Left hindlimb (tissue), 1 donor: Measurements from ENCODE around the gene ERCC6L2.

ENCODE experiments used
- DNase-seq: peaks from one replicate; pipeline ENCODE4 v3.0.0-alpha.2; 2018

The ERCC6L2 gene

DNA sequence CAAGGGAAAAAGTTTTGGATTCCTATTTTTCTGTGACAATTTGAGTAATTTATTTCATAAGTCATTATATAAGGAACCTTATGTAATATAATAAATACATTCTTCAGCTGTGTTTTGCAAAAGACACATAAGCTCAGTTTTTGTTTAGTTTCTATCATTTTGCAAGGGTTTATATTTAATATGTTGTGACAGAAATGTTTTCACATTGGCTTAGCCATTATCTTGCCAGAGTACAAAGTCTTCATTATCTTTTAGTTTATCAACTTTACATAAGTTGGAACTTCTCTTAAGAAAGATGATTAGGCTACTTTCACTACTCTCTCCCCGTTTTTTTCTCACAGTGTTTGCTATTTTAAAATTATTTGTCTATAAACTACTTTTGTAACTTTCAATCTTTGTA is 54.8 kb downstream of the ERCC6L2 start:
- DNase-seq: no peak

DNA sequence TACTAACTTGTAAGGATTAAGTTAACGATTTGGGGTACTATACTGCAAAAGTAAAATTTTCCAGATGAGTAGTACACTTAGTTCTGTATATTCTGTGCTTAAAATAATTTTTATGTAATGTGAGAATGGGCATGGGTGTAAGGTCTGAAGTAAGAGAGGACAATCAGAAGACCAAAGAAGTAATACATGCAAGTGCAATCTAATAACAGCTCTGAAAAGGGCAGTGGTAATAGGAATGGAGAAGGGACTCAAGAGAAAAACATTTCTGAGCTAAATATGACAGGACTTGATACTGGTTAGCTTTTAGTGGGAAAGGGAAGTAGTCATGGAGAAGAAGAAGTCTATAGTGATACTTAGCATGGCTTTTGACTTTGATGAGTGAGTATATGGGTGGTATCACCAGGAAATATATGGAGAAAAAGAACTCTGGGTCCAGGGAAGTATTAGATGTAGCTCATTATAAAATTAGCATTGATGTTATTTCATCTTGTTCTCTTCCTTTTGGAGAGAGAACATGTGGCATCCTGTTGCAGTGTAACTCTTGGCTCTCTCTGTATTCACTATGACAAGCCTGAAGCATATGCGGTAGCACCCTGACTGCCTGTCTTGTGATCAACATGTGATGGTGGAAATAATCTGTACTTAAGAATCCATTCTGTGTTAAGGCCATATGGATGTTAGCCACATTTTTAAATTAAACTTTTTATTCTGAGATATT is 60.5 kb downstream of the ERCC6L2 start:
- DNase-seq: no peak

DNA sequence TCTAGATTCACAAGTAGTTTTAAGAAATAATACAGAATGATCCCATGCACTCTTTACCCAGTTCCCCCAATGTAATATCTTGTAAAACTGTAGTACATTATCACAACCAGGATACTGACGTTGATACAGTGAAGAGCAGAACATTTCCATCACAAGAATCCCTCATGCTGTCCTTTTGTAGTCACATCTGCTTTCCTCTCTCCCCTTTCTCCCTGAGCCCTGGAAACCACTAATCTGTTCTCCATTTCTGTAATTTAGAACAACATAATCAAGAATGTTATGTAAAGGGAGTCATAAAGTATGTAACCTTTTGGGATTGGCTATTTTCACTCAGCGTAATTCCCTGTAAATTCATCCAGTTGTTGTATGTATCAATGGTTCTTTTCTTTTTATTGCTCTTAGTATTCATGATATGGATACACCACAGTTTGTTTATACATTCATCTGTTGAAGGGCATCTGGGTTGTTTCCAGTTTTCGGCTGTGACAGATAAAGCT is 61.1 kb downstream of the ERCC6L2 start:
- no peak for DNase-seq

DNA sequence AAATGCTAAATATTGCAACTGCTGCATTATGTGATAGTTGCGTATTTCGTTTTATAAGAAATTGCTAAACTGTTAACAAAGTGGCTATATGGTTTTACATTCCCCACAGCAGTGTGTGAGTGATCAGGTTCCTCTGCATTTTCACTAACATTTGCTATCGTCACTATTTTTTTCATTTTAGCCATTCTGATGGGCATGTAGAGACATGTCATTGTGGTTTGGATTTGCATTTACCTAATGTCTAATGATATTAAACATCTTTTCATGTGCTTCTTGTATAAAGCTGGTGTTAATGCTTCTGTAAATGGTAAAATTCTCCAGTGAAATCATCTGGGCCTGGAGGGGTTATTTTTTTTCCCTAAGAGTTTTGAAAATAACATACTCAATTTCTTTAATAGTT is 61.6 kb downstream of the ERCC6L2 start:
- DNase-seq: no peak

DNA sequence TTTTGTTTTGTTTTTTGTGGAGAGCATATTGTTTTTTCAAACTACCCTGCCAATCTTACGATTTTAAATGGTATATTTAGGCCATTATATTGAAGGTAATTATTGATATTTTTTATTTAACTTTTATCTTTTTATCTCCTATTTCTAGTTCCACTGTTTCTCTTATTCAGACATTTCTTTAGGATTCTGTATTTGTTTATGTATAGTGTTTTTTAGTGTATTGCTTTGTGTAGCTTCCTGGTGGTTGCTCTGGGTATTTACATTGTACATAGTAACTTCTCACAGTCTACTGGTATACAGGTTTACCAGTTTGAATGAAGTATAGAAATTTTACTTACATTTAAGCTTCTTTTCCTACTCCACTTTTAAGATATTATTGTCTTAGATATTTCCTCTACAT is 63.2 kb downstream of the ERCC6L2 start:
- DNase-seq: no peak

DNA sequence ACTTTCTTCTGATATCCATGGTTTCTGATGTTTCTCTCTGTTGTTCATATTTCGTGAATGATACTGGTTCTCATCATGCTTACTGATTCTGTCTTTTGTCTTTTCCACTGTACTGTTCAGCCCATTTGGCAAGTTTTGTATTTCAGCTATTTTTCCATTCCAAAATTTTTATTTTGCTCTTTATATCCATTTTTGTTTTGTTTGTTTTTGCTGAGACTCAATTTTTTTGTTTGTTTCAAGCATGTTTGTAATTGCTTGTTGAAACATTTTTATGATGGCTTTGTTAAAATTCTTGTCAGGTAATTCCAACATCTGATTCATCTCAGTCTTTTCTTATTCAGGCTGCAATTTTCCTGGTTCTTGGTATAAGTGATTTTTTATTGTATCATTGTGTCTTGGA is 64.0 kb downstream of the ERCC6L2 start:
- no peak for DNase-seq

DNA sequence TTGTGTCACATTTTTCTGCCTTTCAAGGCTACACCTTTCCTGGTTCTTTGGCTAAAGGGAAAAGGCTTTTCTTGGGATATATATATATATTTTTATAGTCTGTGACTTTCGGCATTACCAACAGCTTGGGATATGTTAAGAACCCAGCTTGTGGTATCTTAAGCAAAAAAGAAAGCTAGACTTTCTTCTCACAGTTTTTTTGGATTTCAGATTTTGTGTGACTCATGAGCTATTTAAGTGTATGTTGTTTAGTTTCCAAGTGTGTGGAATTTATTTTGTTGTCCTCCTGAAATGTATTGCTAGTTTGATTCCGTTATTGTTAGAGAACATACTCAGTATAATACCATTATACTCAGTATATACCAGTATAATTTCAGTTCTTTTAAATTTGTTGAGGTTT is 64.8 kb downstream of the ERCC6L2 start:
- no peak for DNase-seq

DNA sequence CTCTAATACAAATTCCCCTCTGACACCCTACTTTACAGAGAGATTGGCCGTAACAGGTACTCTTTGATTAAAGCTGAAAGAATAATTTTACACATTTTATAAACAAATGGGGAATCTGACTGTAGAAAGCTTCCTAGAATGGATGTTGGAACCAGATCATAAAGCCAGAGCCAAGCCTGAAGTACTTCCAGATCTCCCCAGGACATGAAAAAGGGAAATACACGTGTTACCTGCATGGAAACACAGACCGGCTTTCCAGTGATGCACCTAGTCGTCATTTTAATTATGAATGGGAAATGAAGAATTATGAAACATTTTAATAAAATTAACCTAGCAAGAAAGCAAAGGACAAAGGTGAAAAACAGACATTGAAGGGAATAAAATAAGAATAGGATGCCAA is 66.5 kb downstream of the ERCC6L2 start:
- no peak for DNase-seq

DNA sequence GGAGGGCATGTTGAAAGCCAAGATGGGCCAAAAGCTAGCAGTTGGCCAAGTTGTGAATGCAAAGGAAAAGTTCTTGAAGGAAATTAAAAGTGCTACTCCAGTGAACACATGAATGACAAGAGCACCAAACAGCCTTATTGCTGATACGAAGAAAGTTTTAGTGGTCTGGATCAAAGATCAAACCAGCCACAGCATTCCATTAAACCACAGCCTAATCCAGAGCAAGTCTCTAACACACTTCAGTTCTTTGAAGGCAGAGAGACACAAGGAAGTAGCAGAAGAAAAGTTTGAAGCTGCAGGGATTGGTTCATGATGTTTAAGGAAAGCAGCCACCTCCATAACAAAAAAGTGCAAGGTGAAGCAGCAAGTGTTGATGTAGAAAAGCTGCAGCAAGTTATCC is 71.6 kb downstream of the ERCC6L2 start:
- no peak for DNase-seq

DNA sequence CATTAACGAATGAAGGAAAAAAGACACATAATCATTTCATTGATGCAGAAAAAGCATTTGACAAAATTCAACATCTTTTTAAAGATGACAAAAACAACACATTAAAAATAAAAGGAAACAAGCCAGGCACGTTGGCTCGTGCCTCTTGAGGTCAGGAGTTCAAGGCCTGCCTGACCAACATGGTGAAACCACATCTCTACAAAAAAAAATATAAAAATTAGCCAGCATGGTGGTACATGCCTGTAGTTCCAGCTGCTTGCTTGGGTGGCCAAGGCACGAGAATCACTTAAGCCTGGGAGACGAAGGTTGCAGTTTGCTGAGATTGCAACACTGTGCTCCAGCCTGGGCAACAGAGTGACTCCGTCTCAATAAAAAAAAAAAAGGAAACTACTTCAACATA is 77.0 kb downstream of the ERCC6L2 start:
- no peak for DNase-seq

DNA sequence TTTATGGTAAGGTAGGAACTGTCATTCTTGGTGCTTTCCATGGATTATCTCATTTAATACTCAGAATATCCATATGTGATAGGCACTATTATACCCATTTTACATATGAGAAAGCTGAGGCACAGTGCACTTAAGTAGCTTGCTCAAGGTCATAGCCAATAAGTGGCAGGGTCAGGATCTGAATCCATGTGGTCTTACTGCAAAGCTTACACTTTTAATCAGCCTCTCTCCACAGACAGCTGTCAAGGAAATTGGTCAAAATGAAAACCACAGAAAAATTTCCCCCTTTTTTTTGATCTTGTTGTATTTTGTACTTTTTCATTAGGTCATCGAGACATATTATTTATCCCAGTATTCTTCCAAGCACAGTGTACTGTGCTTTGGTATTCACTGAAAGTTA is 78.5 kb downstream of the ERCC6L2 start:
- no peak for DNase-seq

DNA sequence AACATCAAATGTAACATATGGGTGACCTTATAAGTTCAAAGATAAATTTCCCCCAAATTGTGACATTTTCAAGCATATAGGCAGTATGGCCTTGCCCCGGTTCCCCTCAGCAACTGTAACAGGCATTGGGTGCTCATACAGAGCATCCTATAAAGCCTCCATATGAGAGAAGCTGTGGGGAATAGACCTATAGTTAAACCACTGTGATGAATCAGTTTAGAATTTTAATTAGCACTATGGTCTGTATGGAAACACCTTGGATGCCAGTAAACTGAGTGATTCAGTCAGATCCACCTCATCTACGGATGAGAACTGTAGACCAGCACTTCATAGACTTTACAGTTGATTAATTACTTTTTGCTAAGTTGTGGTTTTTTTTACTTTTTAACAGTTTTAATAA is 79.4 kb downstream of the ERCC6L2 start:
- DNase-seq: no peak

DNA sequence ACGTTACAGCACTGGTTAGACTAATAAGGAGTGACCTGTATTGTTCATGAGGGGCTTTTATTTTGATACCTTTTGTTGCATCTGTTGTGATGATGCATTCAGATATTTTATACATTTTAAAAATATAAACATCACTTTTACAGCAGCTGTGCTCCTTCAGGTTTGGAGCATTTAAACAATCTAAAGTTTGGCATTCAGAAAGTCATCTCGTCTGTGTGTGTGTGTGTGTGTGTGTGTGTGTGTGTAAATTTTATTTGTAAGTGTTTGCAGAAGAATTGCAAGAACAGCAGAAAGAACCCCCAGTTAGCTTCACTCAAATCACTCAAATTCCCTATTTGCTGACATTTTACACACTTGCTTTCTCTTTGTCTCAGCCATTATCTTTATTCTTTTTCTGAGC is 87.4 kb downstream of the ERCC6L2 start:
- no peak for DNase-seq

DNA sequence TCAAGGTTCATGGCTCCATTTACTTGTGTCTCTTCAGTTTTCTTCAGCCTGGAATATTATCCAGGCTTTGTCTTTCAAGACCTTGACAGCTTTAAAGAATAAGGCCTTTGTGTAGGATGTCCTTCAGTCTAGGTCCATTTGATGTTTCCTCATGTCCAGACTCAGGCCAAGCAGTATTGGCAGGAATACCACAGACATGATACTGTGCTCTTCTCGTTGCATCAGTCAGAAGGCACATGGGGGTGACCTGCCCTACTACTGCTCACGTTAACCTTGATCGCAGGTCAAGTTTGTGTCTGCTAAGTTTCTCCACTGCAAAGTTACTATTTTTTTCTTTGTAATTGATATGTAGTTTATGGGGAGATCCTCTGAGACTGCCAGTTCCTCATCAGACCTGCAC is 88.2 kb downstream of the ERCC6L2 start:
- DNase-seq: no peak

DNA sequence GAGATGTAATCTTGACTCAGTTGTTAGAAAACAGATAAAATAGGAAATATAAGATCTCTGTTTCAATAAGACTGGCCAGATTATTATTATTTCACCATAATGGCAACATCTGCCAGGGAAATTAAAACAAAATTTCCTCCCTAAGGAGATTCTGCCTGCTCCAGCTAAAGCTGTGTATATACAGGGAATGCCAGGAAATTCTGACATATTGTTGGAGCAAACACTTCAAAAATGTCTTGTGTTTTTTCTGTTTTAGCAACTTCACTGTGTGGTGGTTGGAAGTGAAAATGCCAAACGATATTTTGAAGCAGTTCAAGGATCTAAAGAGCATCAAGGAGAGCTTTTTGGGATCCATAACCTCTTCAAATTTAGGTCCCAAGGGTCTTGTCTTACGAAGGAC is 90.8 kb downstream of the ERCC6L2 start:
- no peak for DNase-seq

DNA sequence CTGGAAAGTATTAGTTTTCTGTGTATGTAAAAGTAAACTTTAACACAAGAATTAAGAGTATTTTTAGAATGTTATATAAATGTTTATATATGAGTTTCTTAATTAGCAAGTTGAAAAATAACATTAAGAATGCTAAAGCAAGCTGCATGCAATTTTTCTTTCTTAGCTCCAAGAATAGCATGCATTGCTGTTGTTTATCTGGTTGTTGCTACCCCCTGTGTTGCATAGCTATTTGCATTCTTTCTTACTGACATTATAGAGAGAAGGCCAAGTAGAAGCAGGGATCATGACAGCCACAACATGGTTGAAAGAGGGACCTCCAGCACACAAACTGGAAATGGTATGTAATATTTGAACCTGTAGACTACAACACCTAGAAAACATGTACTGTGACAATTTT is 94.8 kb downstream of the ERCC6L2 start:
- DNase-seq: no peak

DNA sequence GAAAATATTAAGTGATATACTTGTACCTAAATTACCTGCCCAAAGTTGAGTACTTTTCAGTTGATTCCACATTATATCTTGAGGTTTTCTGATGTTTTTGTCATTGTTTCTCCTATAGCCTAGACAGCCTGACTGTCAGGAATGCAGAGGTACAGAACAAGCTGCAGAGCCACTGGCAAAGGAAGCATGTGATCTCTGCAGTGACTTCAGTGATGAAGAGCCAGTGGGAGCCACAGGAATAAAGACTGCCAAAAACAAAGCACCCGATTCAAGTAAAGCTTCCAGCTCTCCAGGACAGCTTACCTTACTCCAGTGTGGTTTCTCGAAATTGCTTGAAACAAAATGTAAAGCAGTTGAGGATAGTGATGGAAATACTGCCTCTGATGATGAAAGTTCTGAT is 96.3 kb downstream of the ERCC6L2 start:
- no peak for DNase-seq

DNA sequence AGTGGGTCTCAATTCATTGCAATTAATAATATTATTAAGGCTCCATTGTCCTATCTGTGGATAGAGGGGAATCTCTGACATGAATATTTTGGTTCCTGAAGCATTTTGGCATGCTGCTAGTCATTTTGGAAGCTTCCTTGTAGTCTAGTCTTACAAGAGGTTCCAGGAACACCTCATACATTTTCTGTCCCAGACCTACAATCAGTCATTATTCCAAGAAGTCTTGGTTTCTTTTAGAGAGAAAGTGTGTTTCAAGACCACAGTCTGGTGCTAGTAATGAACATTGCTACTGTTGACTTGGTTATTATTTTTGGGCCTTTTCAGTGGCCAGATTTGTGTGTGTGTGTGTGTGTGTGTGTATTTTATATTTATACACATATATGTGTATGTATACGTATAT is 98.9 kb downstream of the ERCC6L2 start:
- DNase-seq: no peak

DNA sequence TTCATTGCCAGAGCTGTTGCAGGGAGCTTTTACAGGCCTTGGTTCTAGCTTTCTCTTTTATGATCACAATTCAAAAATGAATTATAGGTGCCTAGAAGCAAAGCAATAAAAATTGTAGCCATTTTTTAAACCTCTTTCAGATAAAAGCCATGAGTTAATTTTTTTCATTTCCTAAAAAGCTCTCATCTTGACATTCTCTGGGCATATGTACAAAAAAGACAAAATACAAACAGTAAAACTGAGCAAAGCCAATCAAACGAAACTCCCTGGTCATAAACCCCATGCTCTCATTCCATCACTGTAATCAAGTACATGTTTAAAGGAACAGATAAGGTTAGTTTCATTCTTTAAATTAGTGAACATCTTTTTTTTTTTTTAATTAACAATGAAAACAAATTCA is 101.9 kb downstream of the ERCC6L2 start:
- no peak for DNase-seq

DNA sequence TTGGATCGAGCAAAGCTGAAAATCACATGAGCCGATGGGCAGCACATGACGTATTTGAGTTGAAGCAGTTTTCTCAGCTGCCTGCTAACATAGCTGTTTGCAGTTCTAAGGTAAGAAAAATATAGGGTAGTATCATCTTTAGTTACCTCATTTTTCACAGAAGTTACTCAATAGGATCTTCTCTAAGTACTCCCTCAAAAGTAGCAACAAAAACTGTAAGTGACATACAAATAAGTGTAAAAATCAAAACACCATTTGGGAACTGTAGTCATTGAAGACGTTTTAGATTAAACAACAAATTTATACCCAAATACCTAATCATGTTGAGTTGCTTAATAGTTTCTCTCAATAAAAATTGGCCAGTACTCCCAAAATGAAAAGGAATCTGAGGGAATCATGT is 102.6 kb downstream of the ERCC6L2 start:
- no peak for DNase-seq

DNA sequence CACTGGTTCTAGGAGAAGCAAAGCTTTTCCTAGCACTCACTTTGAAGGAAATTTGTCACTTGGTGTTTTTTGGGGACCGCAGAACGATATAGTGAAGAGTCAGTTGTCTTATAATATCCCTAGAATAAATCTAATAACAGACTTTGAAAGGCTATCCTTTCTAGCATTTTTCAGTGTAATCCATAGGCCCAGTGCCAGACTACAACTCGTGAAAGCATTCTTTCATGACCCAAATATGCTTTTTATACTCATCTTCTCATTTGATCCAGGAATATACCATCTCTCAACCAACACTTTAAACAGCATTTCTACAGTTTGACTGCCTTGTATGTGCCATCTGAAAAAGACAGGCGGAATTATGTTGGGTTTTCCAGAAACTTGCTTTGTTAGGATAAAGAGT is 104.0 kb downstream of the ERCC6L2 start:
- no peak for DNase-seq

DNA sequence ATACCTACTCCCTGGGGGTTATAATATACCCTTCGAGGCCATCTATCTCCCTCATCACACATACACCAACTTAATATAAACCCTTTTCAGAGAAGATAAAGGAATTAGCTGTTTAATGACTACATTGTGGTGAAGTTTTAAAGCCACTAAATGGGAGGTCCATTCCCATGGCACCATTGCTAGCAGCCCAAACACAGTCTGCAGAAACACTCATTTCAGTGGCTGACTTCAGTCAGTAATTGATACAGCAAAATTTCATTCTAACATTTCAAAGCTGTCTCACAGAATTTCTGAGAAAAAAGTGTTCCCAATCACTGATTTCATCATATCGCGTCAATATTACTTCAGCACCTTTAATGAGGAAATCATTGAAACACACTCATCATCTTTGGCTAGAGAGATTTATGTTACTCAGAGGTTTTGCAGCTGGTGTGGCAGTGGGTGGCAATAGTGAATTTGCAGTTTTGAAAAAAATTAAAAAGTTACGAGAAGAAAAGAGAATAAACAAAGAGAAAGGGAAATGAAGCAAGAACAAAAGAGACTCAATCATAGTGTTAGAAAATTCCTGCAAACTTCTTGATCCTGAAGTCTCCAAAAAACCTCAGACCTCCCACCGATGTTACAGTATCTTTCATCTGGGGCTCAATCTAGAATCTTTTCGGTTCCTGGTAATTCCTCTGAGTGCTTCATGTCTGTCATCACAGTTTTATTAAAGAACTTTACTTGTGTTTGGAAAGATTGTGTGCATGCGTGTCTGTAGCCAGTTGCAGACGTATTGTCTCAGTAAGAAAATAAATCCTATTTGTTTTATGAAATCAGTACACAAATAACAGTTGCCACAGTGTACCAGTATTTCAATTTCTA is 105.0 kb downstream of the ERCC6L2 start:
- DNase-seq: no peak

DNA sequence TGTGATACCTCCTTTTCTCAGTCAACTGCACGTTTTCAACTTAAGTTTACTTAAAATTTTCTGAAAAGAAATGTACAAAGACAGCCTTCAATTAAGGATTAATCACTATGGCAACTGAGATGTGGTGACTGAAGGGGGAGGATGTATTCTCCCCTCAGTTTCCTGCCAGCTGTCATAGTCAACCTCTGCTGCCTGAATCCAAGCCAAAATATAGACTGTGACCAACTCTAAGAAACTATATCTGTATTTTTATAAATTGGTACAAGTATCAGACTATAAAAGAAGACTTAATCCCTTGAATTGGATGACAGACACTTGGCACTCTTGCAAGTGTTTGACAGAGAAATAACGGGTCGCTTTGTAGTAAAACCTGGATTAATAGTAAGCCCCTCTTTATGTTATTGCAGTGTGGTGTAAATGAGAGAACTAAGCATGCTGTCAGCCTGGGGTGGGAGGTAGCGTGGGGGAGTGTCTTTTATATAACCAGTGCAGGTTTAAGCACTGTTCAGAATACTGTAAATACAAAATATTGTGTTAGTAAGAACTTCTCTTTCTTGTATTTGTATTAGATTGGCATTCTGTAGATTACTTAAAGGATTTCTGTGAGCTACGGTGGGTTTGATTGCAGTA is 106.4 kb downstream of the ERCC6L2 start:
- DNase-seq: no peak
